GM21515 (cell line): ENCODE data around the gene SV2C.

Experiments used
- ATAC-seq: cut with Tn5 transposase; IDR thresholded peaks from one replicate; pipeline ENCODE4 v1.9.1; 2021; ENCODE audit not compliant: unreplicated experiment

Gene SV2C

DNA sequence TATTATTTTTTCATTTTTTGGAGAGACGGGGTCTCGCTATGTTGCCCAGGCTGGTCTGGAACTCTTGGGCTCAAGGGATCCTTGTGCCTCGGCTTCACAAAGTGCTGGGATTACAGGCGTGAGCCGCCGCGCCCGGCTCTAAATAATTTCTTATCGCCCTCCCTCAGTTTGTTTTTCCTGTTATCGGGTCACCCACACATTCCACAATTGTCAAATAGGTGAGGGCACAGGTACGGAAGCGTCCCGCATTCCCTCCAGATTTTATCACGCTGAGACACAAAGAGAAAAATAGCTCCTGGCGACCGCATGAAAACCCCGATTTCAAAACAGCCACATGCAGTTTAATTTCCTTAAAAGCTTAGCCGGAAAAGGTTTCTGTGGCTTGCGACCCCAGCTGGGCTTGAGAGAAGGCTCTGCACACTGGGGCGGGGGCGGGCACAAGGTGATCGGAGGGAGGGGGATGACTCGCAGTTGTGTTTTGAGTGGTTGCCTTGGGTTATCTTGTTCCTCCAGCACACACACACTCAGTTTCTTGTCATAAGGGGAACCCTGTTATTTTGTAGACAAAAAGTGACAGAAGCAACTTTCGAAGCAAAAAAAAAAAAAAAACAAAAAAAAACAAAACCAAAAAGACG lies 319.2 kb downstream of the SV2C start:
- peak; percentile 40 for ATAC-seq

DNA sequence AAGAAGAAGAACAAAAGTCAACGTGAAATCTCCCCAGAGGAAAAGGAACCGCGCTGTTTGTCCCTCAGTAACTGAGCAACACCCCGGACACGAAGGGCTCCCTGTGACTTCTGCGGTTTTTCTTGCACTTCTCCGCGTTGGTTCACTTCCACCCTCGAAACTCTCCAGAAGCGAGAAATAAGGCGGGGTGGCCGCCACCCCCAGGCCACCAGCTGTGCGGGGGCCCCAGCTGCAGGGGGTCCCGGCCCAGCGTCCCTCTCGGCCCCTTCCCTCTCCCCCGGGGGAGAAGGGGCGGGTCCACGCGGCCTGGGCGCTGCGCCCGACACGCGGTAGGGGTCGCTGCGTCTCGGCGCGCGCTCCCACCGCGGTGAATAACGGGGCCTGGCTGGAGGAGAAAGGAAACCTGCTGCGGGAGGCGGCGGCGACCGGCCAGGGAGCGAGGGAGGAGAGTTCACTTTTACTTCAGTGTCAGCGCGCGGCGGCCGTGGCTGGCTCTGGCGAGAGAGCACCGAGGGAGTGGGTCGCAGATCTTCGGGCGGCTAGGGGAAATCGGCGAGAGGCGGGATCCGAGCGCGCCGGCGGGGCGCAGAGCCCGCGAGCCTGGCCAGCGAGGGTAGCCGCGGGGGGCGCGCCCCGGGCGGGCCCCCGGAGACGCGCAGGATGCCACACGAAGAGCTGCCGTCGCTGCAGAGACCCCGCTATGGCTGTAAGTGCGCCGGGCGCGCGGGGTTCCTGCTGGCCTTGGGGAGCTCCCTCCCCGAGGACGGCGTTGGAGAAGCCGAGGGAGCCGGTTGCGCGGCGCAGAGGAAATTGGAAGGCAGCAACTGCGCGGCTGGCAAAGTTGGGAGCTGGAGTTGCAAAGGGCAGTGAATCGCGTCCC lies 319.9 kb downstream of the SV2C start, which contains the start of gene IQGAP2:
TSS of gene IQGAP2 (plus strand) at position 400 of the 880 bp plus-strand sequence. CDS start at position 661, 261 bp downstream.
- ATAC-seq, result peak; percentile 61
